GM19438 (cell line): ENCODE data around the gene CYP3A7.
"Not testable (repeated sequence)": the region's sequence is repeated elsewhere in the genome, so short reads cannot be mapped to it uniquely, and the experiment has no call there.

Source experiments
- ATAC-seq: cut with Tn5 transposase; IDR thresholded peaks from one replicate; pipeline ENCODE4 v1.9.1; 2021; ENCODE audit warnings: low read depth; ENCODE audit not compliant: unreplicated experiment

Gene CYP3A7

DNA sequence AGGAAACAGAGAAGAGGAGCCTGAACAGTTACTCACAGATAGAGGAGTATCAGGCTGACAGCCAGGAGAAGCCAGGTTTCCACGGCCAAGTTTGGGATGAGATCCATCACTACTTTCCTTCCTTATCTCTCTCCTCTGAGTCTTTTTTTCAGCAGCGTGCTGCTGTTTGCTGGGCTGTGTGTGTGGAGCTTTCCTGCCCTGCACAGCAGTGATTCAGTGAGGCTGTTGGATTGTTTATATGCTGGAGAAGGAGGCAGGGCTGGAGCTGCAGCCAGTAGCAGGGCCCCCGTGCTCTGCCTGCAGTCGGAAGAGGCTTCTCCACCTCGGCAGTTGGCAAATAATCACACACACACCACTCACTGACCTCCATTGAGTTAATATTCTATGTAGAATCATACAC is at the start of gene CYP3A7:
Gene CYP3A7 (minus strand): TSS at position 210 of the 400 bp plus-strand sequence. CDS start 103 bp downstream, at position 107.
- no peak for ATAC-seq

- no peak for ATAC-seq
Measured at GRCh38 chr7:99784007-99784406, 49.0 kb upstream of the CYP3A7 start, which contains the start of gene CYP3A4. CYP3A4 (minus strand) TSS chr7:99784184; CDS start chr7:99784081, 103 bp downstream.

GRCh38 chr7:99782012-99782953 is 47.3 kb upstream of the CYP3A7 start:
- no peak for ATAC-seq

DNA sequence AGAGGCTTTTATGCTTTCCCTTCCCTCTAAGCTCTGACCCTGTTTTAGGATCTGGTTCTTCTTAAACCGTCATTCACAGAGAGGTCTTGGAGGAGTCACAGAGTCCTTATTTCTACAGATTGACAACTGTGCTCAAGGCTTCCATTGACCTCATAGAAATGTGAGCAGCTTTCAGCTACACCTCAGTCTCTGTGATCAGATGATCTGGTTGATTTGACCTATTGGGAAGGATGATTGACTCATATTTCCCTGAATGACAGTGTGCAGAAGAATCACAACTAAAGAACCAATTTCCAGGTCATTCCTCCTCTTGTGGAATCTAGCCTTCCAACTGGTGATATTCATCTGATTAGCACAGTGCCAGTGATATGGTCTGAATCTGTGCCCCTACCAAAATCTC is 45.6 kb upstream of the CYP3A7 start:
- no peak for ATAC-seq

GRCh38 chr7:99779949-99780348 is 45.0 kb upstream of the CYP3A7 start:
- no peak for ATAC-seq

- ATAC-seq, result no peak
Measured at GRCh38 chr7:99778880-99779279, 43.9 kb upstream of the CYP3A7 start.

- not testable (repeated sequence) for ATAC-seq
Measured at GRCh38 chr7:99773395-99773794, 38.4 kb upstream of the CYP3A7 start.

GRCh38 chr7:99772565-99772964 is 37.6 kb upstream of the CYP3A7 start:
- no peak for ATAC-seq

DNA sequence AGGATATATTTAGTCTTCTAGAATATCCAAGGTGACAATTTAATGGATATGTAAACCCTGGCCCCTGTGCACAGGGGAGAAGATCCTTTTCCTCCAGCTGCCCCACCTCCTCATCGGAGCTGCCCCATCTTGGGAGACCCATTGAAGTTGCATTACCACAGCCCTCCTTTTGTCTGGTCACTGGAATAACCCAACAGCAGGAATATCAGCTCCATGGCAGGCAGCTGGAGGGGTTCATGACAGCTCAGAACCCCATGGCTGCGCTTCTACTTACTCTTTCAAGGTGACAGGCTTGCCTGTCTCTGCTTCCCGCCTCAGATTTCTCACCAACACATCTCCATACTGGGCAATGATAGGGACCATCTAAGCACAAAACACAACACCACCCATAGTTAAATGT is 34.5 kb upstream of the CYP3A7 start:
- ATAC-seq, result not testable (repeated sequence)

GRCh38 chr7:99768471-99768870 is 33.5 kb upstream of the CYP3A7 start:
- no peak for ATAC-seq

- peak; percentile 82 for ATAC-seq
Measured at GRCh38 chr7:99767662-99768061, 32.7 kb upstream of the CYP3A7 start.

- no peak for ATAC-seq
Measured at GRCh38 chr7:99766484-99767099, 31.6 kb upstream of the CYP3A7 start.

- no peak for ATAC-seq
Measured at GRCh38 chr7:99764478-99764877, 29.5 kb upstream of the CYP3A7 start.

- no peak for ATAC-seq
Measured at GRCh38 chr7:99762680-99763327, 27.8 kb upstream of the CYP3A7 start.

DNA sequence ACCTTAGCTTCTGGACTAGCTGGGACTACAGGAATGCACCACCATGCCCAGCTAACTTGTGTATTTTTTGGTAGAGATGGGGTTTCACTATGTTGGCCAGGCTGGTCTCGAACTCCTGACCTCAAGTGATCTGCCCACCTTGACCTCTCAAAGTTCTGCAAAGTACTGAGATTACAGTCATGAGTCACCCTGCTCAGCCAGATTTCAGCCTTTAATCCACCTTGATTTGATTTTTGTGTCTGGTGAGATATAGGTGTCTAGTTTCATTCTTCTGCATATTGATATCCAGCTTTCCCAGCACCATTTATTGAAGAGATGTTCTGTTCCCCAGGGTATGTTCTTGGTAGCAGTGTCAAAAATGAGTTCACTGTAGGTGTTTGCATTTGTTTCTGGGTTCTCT is 20.1 kb upstream of the CYP3A7 start:
- ATAC-seq, result no peak

- ATAC-seq, result no peak
Measured at GRCh38 chr7:99752356-99752755, 17.4 kb upstream of the CYP3A7 start.

DNA sequence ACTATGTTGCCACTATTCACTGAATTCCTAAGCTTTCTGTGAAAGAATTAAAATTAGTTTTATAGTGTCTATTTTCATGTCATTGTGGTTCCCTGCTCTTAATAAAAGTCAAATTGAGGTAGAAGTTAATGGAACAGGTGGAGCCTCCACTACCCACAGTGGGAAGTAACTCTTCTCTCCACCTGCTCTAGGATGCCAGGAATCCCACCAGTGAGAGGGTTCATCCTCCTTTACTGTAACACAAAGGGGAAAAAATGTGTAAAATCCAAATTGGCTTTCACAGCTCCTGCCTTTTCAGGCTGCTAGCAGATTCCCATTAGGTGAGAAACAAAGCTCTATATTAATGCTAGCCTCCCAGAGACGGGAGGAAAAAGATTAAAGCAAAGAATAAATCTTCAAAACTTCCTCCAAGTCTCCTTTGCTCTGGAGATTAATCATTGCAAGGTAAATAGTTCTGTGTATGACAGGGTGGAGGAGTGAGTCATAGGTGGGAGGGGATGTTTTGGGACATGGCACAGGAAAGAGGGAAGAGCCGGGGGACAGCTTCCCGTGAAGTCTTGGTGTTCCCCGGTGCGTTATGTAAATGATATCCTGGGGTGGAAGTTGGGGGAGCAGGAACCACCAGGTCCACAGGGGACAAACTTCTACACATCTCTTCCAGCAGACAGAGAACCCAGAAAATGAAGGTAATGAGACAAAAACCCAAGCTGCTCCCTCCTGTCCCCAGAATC is 16.5 kb upstream of the CYP3A7 start:
- not testable (repeated sequence) for ATAC-seq

- ATAC-seq, result no peak
Measured at GRCh38 chr7:99748846-99749579, 14.0 kb upstream of the CYP3A7 start.

- not testable (repeated sequence) for ATAC-seq
Measured at GRCh38 chr7:99746915-99747314, 11.9 kb upstream of the CYP3A7 start.

- ATAC-seq, result not testable (repeated sequence)
Measured at GRCh38 chr7:99745395-99745794, 10.4 kb upstream of the CYP3A7 start.
